Activated CD8-positive, alpha-beta T cell treated with anti-CD3 and anti-CD28 coated beads for 36 hours (primary cell): Measurements from ENCODE around the gene MS4A4A. TPM values are rescaled to one million over a fixed set of nuclear protein-coding genes. Genes with fewer than 3 reads are reported as not detected.
"Not testable (repeated sequence)": the region's sequence is repeated elsewhere in the genome, so short reads cannot be mapped to it uniquely, and the experiment has no call there.

Experiments used
- ATAC-seq: fragments of 200-7000 bp; cut with Tn5 transposase; one replicate; pipeline ENCODE4 v1.10.0; 2021; ENCODE audit warnings: mild to moderate bottlenecking, moderate library complexity
- CTCF ChIA-PET: fragments of 350-600 bp; sonication (Branson Sonifier 250); formaldehyde crosslinking; loops from one replicate; lab custom pipeline; 2021; ENCODE audit warnings: antibody characterized with exemption; lab: Charles Lee
- POLR2A ChIA-PET: fragments of 350-600 bp; sonication (Branson Sonifier 250); formaldehyde crosslinking; loops from one replicate; lab custom pipeline; 2021; ENCODE audit warnings: antibody characterized with exemption; lab: Charles Lee
- DNase-seq: peaks from one replicate; pipeline ENCODE4 v3.0.0-alpha.2; 2020
- H3K27ac Mint-ChIP-seq: one replicate; pipeline ENCODE4 v1.8.0; 2021; ENCODE audit warnings: mild to moderate bottlenecking, mixed read lengths
- H3K27me3 Mint-ChIP-seq: one replicate; pipeline ENCODE4 v1.8.0; 2021; ENCODE audit warnings: mixed read lengths
- H3K36me3 Mint-ChIP-seq: one replicate; pipeline ENCODE4 v1.8.0; 2021; ENCODE audit warnings: low read depth, mixed read lengths
- H3K4me1 Mint-ChIP-seq: one replicate; pipeline ENCODE4 v1.8.0; 2021; ENCODE audit warnings: low read depth, mixed read lengths
- H3K4me3 Mint-ChIP-seq: one replicate; pipeline ENCODE4 v1.8.0; 2021; ENCODE audit warnings: mild to moderate bottlenecking, moderate library complexity, mixed read lengths
- H3K9me3 Mint-ChIP-seq: one replicate; pipeline ENCODE4 v1.8.0; 2021; ENCODE audit warnings: mixed read lengths
- CTCF ChIP-seq: fragments of 200-600 bp; IDR thresholded peaks from one replicate; pipeline ENCODE4 v1.8.0; 2022; ENCODE audit warnings: antibody characterized with exemption, mild to moderate bottlenecking
- intact Hi-C: fragments of 100-400 bp; cut with micrococcal nuclease; formaldehyde crosslinking; loops from one replicate; pipeline ENCODE4 v1.10.0; 2022
- total RNA-seq, 2 experiments: library from RNA; stranded (reverse); gene quantifications; one replicate each; pipeline ENCODE4 v1.2.3, GENCODE V29; 2021

MS4A4A gene
- total RNA-seq, 2 experiments from 2014 or later, result not detected

- Mint-ChIP-seq H3K36me3 (no peaks in the 10 kb centered on the region), H3K4me1 (no peaks in the 10 kb centered on the region), H3K27ac (no peak overlapping the region), H3K4me3 (no peak overlapping the region), H3K9me3 (no peaks in the 10 kb centered on the region), H3K27me3 (peaks cover 19% of the 10 kb centered on the region)
- ATAC-seq (no peak), DNase-seq (no peak)
- intact Hi-C loops, result no loop called here
- ChIA-PET POLR2A (no interaction called here), CTCF (no interaction called here)
- TF ChIP-seq CTCF, result no peak
These were observed 11.7 kb downstream of the MS4A4A start for GRCh38 chr11:60292145-60292544.

GRCh38 chr11:60301178-60301577 lies 20.7 kb downstream of the MS4A4A start:
- Mint-ChIP-seq H3K4me1 (no peaks in the 10 kb centered on the region), H3K27ac (no peak overlapping the region), H3K4me3 (no peak overlapping the region), H3K36me3 (no peaks in the 10 kb centered on the region), H3K9me3 (no peaks in the 10 kb centered on the region), H3K27me3 (peaks cover 23% of the 10 kb centered on the region)
- TF ChIP-seq CTCF, result no peak
- ChIA-PET CTCF (no interaction called here), POLR2A (no interaction called here)
- ATAC-seq (no peak), DNase-seq (no peak)
- intact Hi-C loops, result no loop called here

GRCh38 chr11:60301884-60302283 lies 21.4 kb downstream of the MS4A4A start:
- ATAC-seq, POLR2A ChIA-PET, H3K4me3 Mint-ChIP-seq, H3K9me3 Mint-ChIP-seq, DNase-seq, intact Hi-C loops, H3K27ac Mint-ChIP-seq, H3K36me3 Mint-ChIP-seq, H3K4me1 Mint-ChIP-seq: not testable (repeated sequence)
- CTCF ChIA-PET, result interaction anchor here (1.2 to 1.6 kb wide), 2 partner anchors 32 to 37 kb away, joined by 3 to 7 read pairs; no protein-coding TSS in a partner anchor
- H3K27me3 Mint-ChIP-seq, result peaks cover 18% of the 10 kb centered on the region

- Mint-ChIP-seq H3K9me3 (no peaks in the 10 kb centered on the region), H3K4me1 (peaks cover 18% of the 10 kb centered on the region), H3K4me3 (no peak overlapping the region), H3K27ac (no peak overlapping the region), H3K27me3 (peaks cover 15% of the 10 kb centered on the region), H3K36me3 (no peaks in the 10 kb centered on the region)
- ChIA-PET CTCF (no interaction called here), POLR2A (no interaction called here)
- ATAC-seq (no peak), DNase-seq (no peak)
- intact Hi-C loops, result no loop called here
- no peak for TF ChIP-seq CTCF
These were observed 23.2 kb downstream of the MS4A4A start for GRCh38 chr11:60303661-60304060.

GRCh38 chr11:60305906-60306619 lies 25.6 kb downstream of the MS4A4A start:
- H3K27me3 Mint-ChIP-seq, result peaks cover 11% of the 10 kb centered on the region
- H3K36me3 Mint-ChIP-seq, result no peaks in the 10 kb centered on the region
- ATAC-seq, result no peak
- intact Hi-C loops, result no loop called here
- H3K27ac Mint-ChIP-seq, result no peak overlapping the region
- ChIA-PET POLR2A (no interaction called here), CTCF (interaction anchor here (1.2 kb wide), 1 partner anchor 49 kb away, joined by 3 read pairs; no protein-coding TSS in a partner anchor)
- no peak for DNase-seq
- peaks cover 24% of the 10 kb centered on the region for H3K4me1 Mint-ChIP-seq
- H3K4me3 Mint-ChIP-seq, result no peak overlapping the region
- no peak for TF ChIP-seq CTCF
- H3K9me3 Mint-ChIP-seq, result no peaks in the 10 kb centered on the region
